ENCODE measurements around the gene SYNE2.
"Not testable (repeated sequence)": the region's sequence is repeated elsewhere in the genome, so short reads cannot be mapped to it uniquely, and the experiment has no call there.

The SYNE2 gene

DNA sequence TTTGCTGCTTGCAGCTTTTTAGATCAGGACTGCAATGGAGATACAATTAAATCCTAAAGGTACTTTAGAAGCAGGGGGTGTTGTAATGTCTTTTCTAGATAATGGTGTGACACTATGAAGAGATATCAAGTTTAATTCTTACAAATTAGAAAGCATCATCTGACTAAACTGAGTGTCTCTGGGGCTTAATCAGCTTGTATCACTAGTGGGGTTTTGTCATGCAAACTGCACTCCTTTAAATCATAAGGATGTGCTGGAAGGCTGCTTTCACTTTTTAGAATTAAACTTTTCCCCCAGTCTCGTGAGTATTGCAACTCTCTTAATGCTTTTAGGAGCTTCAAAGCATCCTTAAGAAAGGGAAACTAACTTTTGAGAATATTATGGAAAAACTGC lies 222.8 kb downstream of the SYNE2 start:
- DNase-seq (ENCODE audit: low read depth): no peak

- DNase-seq (ENCODE audit: low read depth): no peak
These were observed 227.6 kb downstream of the SYNE2 start for GRCh38 chr14:64080452-64080851.

DNA sequence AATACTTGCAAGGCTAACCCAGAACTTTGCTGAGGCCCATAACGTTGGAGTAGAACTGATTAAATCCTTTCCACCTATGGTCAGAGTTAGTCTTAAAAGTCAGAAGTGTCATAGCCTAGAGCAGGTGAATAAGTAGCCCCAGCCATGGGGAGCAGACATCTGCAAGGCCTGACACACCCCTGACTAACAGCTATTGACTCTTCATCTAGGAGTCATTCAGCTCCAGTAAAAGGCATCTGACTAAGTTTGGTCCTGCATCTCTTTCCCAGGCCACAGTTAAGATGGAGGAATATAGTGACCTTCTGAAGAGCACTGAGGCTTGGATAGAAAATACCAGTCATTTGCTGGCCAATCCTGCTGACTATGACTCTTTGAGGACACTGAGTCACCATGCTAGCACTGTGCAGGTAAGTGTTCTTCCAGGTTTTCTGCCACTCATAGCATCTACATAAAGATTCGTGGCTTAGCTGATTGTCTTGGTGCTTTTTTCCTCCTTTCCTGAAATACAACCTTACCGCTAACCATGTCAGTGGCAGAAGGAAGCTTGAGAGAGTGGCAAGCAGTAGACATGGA lies 228.5 kb downstream of the SYNE2 start:
- no peak for DNase-seq (ENCODE audit: low read depth)

GRCh38 chr14:64082837-64083236 lies 230.0 kb downstream of the SYNE2 start:
- DNase-seq (ENCODE audit: low read depth): no peak

GRCh38 chr14:64088647-64088964 lies 235.8 kb downstream of the SYNE2 start:
- no peak for DNase-seq (ENCODE audit: low read depth)

DNA sequence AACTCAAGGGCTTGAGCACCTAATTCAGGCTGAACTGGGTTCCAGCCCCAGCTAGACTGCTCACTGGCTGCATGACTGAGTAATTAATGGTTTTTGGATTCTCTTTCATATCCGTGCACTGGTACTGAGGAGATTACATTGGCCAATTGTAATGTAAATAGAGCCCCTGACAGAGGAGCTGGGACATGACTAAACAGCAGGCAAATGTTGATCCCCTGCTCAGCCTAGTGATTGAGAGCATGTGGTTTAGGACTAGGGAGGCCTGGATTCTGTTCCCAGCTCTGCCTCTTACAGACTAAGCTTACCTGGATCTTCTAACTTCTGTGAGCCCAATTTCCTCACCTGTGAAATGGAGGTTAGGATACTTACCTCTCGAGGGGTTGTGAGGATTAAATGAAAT lies 237.1 kb downstream of the SYNE2 start:
- DNase-seq (ENCODE audit: low read depth): no peak

DNA sequence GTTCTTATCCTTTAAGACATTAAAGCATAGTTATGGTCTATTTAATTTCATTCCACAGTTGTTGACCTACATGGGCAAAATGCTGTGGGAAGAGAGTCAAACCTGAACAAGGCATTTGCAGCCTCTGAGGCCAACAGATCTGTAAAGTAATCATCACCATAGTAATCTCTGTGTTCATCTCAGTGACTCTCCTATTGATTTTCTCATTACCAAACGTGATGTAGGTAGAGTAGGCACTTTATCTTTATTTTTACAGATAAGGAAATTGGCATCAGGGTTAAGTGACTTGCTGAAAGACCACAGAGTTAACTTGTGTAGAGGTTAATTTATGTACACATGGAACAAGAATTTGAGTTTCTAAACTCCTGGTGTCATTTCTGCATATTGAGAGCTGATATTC lies 238.4 kb downstream of the SYNE2 start:
- DNase-seq (ENCODE audit: low read depth): no peak

DNA sequence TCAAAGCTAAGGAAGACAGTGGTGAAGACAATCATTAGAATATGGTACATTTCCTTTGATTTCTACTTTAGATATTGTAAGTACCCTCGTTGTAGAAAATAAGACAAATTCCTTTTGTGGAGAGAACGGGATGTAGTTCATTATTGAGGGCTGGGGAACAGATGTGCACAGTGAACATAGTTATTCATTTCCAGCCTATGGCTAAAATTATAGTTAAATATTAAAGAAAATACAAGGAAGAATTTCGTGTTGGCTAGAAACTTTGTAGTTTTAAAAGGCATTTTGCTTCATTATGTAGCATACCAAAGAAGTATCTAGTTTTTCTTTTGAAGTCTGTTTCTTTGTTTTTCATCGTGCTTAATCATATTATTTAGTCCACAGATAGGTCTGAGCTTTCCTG lies 239.5 kb downstream of the SYNE2 start:
- DNase-seq (ENCODE audit: low read depth): no peak

GRCh38 chr14:64092940-64093339 lies 240.1 kb downstream of the SYNE2 start:
- no peak for DNase-seq (ENCODE audit: low read depth)

DNA sequence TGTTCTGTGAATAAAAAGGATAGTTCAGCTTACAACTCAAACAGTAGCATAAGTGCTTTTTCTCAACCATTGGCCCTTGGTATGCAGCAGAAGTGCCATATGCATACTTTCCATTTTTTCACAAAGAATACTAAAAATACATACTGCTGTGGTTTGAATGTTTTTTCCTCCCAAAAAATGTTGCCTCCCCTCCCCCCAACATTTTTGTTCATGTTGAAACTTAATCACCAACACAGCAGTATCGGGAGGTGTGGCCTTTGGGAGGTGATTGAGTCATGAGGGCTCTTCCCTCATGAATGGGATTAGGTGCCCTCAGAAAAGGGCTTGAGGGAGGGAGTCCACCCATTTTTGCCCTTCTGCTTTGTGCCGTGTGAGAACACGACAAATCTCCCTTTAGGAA lies 242.8 kb downstream of the SYNE2 start:
- no peak for DNase-seq (ENCODE audit: low read depth)

DNA sequence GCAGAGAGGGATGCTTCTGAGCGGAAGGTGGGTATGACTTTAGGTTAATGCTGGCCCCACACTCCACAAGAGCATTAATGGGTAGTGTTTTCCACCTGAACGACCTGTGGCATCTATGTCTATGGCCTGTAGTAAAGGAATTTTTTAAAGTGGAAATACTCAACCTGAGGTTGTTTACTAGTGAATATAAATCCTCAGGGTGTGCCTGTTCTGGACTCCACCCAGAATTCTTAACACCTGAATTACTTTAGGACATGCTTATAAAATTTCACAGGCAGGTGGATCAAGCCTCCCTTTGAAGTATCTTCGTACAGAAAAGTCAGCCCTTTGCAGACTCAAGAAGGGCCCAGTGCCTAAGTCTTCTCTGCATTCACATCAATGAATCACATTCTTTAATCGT lies 245.3 kb downstream of the SYNE2 start:
- DNase-seq (ENCODE audit: low read depth): no peak

GRCh38 chr14:64107438-64107837 lies 254.6 kb downstream of the SYNE2 start:
- no peak for DNase-seq (ENCODE audit: low read depth)

- DNase-seq (ENCODE audit: low read depth): no peak
These were observed 257.2 kb downstream of the SYNE2 start for GRCh38 chr14:64109819-64110554.

DNA sequence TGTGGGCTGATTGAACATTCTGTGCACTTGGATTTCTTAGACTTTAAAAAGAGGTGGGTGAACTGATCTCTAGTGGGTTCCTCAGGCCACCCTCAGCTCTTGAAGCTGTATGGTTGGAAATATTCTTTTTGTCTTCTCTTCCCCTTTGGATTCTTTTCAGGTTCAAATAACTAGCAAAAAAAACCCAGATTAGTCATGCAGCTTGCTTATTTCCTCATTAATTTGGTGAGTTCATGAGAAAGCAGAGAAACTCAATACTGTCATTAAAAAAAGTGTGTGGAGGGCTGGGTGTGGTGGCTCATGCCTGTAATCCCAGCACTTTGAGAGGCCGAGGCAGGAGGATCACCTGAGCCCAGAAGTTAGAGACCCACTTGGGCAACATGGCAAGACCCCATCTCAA lies 258.0 kb downstream of the SYNE2 start:
- no peak for DNase-seq (ENCODE audit: low read depth)

GRCh38 chr14:64112867-64113678 lies 260.3 kb downstream of the SYNE2 start:
- no peak for DNase-seq (ENCODE audit: low read depth)

GRCh38 chr14:64114166-64114565 lies 261.4 kb downstream of the SYNE2 start:
- no peak for DNase-seq (ENCODE audit: low read depth)

- DNase-seq (ENCODE audit: low read depth): no peak
These were observed 262.0 kb downstream of the SYNE2 start for GRCh38 chr14:64114796-64115195.

DNA sequence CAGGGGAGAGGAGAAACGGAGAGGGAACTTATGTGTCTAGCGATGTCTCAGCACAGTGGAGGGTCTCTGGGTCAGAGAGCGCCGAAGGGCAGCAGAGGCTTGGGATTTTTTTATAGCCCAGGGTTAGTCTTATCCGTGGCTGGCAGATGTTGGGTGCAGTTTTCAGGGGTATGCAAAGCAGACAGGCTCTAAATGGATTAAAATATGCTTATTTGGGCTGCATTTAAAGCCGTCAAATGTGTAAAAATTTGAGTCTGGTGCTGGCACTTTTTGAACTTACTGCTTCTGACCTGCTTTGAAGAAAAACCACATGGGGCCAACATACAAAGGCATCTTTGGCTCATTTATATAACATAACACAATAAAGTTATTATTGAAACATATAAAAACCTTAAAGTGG lies 262.6 kb downstream of the SYNE2 start:
- DNase-seq (ENCODE audit: low read depth): no peak

GRCh38 chr14:64117671-64118402 lies 265.0 kb downstream of the SYNE2 start:
- DNase-seq (ENCODE audit: low read depth): peak; percentile 34

DNA sequence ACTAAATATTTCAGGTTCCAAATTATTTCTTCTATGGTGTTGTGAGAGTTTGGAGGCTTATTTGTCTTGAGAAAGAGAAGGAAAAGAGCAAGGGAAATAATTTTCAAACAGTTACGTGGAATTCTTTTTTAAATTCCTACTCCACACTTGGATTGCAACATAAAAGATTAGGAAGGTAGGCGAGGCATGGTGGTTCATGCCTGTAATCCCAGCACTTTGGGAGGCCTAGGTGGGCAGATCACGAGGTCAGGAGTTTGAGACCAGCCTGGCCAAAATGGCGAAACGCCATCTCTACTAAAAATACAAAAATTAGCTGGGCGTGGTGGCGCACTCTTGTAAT lies 265.6 kb downstream of the SYNE2 start:
- not testable (repeated sequence) for DNase-seq (ENCODE audit: low read depth)

DNA sequence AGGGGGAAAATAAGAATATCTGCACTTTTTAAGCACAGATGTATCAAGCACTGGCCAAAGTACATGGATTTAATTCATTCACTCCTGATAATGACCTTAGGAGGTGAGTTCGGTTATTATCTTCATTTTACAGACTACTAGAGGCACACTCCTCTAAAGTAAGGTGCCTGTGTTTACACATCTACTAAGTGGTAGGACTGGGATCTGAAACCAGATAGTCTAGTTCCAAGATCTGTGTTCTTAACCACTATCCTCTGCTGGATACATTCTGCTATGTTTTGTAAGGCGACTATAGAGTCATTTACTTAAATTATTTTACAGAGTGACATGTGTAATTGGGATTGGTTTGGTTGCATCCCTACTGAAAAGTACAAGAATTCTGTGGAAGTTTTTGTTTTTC lies 266.1 kb downstream of the SYNE2 start:
- DNase-seq (ENCODE audit: low read depth): no peak

DNA sequence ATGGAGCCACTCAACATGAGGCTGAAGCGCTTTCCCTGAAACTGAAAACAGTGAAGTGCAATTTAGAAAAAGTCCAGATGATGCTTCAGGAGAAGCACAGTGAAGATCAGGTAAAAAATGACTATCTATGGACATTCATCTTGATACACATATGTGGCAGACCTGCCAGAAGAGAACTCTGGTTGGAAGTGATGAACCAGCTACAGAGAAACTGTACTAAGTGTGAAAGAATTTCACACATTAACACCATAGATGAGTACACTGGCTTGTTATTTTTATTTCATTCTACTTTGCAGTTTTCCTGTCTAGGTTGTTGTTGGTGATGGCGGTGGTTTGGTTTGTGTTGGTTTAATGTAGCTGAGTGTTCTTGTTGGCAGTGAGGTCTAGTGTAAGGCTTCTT lies 266.7 kb downstream of the SYNE2 start:
- DNase-seq (ENCODE audit: low read depth): no peak

DNA sequence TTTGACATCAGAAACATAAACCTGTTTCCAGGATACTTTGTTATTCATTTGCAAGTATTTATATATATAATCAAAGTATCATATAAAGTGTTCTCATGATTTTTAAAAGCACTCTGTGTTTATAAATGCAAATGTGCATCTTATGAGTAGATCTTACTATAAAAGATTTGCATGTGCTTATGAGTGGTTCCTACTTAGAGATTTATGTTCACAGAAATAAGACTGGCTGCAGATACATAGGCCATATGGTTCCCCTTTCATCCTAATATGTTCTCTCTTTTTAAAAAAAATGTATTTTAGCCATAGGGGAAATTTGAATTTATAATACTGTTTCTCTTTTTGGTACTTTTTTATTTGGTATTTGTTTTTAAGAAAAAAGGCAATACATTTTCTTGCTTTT lies 267.2 kb downstream of the SYNE2 start:
- DNase-seq (ENCODE audit: low read depth): no peak
